GM21619 (cell line): ENCODE measurements around the gene RCOR1.
"Not testable (repeated sequence)": the region's sequence is repeated elsewhere in the genome, so short reads cannot be mapped to it uniquely, and the experiment has no call there.

ENCODE experiments used
- ATAC-seq: cut with Tn5 transposase; IDR thresholded peaks from one replicate; pipeline ENCODE4 v1.9.1; 2021; ENCODE audit not compliant: unreplicated experiment

RCOR1 gene

DNA sequence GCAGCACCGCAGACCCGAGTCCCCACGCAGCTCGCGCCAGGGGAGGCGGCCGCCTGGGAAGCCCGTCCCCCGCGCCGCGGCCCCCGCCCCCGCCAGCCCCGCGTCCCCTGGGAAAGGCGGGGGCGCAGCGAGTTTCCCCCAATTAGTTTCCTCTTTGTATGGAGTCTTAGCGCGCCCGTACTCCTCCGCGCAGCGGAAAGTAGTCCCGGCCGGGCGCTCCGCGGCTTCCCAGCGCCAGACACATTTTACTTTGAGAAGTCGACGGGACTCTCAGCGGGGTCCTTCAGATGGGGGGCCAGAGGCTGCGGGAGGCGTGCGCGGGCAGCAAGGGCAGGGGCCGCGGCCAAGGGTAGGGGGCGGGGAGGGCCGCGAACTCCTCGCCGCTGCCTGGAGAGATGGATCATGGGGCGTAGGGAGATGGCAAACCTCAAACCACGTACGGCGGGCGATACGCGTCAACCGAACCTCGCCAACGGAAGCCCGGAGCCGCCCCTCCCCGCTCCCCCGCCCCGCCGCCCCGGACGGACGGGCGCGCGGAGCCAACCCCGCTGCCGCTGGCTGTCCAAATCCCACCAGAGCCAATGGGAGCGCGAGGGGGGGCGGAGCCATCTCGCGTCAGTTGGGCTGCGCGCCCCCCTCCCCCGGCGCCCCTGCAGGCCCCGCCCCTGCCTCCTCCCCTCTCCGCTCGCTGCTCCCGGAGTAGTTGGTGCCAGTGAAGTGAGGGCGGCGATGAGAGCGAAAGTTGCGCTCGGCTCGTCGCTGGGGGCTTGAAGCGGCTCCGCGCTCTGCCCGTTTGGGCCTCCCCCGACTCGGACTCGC is at the start of gene RCOR1:
TSS of gene RCOR1 (plus strand) at position 706 of the 819 bp plus-strand sequence. CDS start 238 bp downstream, outside the sequence.
- ATAC-seq: peak; percentile 68

DNA sequence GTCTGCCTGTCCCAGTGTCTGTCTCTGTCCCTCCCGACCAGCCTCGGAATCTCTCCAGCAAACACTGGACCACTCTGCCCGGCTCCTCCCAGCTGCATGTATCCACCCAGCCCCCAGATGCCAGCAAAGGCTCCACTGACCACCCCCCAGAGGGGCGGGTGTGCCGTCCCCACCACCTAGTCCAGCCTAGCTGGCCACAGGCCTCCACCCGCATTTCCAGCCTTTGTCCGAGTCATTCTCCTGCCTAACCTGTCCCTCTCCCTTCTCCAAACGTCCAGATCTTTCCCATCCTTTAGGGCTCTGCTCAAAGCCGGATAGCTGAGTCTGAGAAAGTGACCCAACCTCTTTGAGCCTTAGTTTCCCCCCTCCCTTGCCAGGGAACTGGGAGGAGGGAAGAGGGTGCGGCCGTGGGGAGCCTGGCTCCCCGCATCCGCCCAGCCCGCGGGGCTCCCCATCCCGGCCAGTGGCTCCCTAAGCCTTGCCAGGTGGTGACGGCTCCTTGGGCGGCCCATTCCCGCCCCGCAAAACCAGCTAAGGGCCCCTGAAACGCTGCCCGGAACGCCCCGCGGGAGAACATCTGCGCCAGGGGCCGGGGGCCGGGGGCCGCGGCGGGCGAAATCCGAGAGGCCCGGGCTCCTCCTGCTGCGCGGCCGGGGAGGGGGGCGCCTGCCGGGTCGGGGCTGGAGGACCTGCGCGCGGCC is 48.3 kb upstream of the RCOR1 start:
- no peak for ATAC-seq

DNA sequence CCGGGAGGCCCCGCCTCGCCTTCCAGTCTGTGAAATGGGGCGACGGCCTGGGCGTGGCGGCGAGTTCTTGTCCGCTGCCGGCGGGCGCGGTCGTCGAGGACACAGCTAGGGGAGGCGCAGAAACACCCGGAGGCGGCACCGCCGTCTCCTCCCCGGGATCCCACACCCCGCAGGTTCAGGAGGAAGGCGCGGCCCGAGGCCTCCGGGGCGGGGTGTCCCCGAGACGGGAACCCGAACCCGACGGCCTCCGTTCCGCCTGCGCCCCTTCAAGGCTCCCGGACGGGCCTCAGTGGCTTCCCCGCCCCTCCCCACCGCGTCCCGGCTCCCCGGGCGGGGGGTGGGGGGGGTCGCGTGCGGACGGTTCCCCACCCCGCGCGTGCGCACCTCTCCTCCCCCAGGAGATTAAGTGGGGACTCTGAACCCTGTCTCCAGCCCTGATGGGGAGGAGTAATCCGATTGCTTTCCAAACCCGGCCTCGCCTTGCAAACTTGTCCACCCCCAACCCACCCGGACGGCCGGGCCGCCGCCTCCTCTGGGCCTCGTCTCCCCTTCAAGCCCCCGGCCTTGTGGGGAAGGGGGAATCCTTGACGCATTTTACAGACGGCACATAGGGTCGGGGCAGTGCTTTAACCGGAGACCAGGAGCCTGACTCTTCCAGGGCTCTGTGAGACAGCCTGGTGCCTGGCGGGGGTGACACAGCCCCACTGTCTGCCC is 47.5 kb upstream of the RCOR1 start:
- ATAC-seq: no peak

DNA sequence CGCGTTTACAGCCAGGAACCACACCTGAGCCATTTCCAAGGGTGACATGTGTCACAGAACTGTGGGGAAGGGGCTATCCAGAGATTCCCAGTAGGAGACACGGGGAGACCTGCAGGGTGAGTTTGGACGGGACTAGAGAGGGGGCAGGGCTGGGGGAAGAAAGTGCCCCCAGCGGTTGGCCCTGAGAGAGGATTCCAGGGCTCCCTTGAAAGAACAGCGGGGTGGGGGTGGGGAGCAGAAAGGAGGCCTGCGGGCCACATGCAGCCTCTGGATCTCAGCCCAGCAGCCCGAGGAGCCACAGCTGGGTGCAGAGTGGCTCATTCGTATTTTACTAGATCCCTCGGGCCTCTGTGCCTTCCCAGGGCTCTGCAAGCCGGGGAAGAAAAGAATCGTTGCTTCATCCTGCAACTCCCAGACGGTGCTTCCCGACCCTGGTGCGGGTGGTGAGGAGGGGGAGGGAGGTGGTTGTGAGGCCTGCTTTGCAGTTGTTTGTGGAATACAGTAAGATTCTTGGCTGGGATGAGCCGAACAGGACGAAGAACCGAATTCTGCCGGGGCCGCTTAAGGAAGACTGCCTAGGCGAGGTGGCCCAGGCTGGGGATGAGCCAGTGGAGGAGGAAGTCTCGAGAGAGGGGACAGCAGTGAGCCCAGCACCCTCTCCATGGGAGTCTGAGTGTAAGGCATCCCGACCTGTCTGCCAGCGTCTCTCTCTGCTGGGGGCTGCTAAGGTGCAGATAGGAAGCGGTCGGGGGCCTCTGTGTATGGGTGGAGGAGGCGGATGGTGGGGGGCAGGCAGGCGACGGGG is 46.8 kb upstream of the RCOR1 start:
- no peak for ATAC-seq

DNA sequence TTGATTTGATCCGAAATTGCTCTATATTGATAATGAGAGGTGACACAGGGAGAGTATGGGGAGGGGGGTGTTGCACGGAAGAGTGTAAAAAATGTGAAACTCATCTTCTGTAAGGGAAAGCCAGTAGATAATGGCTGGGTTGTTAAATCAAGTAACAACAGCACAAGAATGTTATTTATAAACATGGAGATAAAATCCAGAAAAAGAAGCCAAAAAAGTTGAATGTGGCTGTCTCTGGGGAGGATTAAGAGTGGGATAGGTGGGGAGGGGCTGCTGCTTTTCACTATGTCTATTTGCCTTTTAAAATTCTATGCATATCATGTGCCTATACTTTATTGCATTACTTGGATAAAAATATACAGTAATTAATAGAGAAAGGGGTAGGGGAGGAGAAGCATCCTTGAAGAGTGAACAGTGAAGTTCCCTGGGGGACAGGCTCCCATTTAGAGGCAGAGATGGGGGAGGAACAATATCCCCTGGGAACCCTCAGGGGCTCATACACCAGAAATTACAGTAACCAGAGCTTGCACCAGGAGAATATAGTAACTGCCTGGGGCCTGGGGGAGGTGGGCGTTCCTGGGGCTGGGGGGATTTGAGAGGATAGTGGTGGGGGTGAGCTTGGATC is 43.7 kb upstream of the RCOR1 start:
- ATAC-seq: no peak

DNA sequence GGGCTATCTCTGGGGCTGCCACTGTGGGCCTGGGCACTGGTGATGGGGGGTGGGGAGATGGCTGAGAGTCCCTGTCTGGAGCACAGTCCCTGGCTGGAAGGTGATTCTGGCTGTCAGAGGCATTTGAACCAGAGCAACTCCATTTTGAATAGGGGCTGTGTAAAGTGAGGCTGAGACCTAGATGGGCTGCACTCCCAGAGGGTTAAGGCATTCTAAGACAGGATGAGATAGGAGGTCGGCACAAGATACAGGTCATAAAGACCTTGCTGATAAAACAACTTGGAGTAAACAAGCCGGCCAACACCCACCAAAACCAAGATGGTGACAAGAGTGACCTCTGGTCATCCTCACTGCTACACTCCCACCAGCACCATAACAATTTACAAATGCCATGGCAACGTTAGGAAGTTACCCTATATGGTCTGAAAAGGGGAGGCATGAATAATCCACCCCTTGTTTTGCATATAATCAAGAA is 41.5 kb upstream of the RCOR1 start:
- ATAC-seq: not testable (repeated sequence)

DNA sequence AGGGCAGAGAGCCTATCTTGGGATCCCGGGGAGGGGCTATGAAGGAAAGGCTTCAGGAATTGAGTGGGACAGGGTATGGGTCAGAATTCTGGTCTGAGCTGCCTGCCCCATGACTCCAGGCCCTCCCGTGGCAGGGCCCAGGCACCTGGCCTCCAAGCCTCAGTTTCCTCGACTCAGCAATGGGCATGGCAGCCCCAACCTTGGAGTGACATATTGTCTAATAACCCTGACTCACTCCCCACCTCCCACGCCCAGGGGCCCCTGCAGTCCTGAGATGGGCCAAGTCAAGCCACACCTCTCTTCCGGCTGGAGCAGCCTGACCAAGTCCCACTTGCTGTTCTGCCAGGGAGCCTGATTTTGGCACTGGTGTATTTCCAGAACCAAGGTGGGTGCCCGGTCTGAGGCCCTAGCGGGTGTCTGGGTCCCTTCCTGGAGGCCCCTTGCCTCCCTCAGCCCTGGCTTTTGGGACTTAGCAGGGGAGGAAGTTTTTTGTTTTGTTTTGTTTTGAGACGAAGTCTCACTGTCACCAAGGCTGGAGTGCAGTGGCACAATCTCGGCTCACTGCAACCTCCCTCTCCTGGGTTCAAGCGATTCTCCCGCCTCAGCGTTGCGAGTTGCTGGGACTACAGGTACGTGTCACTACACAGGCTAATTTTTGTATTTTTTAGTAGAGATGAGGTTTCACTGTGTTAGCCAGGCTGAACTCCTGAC is 40.3 kb upstream of the RCOR1 start:
- no peak for ATAC-seq

DNA sequence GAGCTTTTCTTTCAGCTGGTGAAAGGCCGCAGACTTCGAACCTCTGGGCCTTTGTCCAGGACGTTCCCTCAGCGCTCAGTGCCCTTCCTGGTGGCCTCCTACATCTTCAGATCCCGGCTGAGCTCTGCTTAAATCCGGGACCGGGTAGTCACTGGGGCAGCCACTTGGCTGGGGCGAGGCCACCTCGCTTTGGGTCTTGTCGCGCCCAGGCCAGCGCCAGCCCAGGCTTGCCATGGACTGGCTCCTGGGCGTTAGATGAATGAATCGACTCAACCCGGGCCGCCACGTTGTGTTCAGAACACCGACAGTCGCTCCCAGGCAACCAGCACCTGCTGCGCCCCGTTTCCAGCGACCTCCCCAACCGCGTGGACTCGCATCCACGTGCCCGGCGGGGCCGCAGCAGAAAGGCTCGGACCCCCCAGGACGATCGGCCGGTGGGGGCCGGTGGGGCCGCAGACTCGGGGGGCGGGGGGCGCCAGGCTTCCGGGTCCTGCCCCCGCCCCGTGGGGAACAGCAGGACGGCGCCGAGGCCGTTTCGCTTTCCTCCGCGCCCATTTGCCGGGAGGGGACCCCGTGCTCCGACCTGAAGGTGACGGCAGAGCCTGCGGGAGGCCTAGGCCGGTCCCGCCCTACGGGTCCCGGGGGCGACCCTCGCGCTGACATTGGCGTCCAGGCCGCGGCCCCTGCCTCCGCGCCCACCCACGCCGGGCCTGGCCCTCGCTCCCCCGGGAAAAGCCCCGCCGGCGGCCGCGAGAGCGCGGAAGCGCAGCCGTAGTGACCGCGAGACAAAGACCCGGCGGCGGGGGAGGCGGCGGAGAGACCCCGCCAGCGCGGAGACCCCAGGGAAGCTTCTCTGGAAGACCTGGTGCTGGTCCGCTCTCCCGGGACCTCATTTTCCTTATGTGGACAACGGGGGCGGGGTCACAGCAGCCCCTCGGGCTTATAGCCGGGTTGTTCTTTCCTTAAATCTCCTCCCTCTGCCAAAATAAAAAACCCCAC is 37.3 kb upstream of the RCOR1 start:
- ATAC-seq: no peak

DNA sequence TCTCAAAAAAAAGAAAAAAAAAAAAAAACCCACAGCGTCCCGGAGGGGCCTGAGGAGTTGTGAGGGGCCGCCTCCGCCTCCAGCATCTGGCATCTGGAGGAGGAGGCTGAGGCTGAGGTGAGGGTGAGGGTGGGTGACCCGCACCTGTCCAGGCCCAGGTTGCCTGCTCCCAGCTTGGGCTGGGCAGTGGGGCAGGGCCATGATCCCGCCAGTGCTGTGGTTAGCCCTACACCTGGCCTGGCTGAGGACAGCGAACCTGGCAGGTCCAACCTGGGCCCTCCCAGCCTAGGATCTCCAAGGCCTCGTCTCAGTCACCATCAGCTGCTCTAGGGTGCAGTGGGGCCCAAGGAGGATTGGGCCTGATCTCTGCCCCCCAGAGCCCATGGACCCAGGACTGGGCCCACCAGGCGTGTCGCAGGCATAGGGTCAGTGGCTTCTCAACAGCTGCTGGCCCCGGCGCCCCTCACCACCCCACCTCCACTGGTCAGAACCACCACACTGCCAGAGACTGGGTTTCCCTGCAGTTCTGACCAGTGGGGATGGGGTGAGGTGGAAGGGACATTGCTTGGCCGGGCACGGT is 36.3 kb upstream of the RCOR1 start:
- no peak for ATAC-seq

DNA sequence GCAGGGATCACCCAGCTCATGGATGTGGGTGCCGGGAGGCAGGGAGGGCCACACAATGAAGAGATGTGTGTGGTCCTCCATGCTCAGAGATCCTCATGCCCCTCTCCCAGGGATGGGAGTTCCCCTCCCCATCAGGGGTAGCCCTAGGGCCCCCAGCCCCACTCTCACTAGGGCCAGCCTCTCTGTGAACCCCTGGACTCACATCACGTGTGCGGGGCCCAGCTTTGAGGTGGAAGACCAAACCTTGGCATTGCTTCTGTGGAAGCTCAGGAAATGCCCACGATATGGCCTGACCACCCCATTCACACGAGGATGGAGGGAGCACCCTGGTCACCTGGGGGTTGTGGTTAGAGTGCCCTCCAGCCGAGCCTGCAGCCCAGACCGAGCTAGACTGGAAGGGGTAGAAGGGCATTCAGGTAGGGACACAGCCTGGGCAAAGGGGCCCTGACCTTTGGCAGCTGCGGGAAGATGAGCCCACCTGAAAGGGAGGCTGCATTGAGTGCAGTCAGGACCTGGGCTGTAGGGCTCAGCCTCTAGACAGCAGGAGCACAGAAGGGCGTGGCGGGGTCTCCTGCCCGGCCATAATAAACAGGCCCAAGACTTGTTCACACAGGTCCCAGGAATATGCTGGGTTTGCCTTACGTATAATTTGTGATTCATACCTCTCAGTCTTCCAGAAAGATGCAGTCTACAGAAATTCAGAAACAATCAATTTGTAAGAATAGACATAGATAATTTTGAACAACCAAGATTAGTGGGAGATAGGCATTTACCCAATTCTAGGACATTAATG is 34.8 kb upstream of the RCOR1 start:
- no peak for ATAC-seq

DNA sequence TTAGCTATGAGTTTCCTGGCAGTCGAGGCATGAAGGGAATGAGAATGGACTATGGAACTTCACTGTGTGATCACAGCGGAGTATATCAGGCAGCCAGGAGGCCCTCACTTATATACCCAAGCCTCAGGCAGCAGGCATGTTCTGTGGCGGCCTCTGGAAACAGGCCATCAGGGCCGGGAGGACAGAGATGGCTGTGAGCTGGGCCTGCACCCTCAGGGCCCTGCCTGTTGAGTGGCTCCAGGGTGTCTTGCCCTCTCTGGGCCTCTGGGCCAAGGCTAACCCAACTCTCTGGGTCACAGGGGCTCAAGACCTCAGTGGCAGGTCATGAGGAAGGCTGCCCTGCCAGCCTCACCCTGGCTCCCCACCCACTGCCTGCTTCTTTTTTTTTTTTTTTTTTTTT is 33.9 kb upstream of the RCOR1 start:
- ATAC-seq: no peak

DNA sequence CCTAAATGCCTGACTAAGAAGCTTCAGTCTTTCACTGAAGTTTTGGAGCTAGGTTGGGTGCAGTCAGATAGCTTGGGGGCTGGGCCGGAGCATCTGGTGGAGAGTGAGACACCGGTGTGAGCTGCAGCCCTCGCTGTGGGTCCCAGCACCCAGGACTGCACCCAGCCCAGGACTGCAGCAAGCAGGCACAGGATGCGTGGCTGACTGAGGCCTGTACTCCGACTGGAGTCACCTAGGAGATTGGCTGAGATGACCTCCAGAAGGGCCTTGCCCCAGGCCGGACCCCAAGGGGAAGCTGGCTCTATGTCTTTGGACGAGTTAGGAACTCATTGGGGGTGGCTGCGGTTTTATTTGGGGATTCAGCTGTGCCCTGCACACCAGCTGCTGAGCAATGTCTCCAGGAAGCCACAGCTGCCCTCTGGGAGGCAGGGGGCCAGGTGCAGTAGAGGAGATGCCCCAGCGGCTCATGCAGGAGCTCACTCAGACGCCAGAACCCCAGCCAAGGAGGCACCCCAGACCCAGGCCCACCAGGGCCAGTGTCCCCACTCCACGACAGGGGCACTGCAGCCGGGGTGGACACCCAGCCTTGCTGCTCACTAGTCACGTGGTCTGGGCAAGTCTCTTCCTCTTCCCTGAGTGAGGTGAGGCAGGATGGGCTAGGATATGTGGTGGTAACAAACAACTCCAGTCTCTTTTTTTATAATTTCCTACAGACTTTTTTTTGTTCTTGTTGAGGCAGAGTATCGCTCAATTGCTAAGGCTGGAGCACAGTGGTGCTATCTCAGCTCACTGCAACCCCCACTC is 31.8 kb upstream of the RCOR1 start:
- no peak for ATAC-seq

DNA sequence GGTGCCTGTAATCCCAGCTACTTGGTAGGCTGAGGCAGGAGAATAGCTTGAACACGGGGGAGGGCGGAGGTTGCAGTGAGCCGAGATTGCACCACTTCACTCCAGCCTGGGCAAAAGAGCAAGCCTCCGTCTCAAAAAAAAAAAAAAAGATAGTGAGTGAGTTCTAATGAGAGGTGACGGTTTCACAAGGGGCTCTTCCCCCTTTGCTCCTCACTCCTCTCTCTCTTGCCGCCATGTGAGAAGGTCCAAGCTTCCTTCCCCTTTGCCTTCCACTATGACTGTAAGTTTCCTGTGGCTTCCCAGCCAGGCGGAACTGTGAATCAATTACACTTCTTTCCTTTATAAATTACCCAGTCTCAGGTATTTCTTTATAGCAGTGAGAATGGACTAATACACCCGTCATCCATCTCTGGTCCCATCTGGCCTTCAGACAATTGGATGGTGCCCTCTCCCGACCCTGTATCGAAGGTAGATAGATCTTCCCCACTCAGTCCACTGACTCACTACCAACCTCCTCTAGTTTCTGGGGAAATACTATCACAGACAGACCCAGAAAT is 27.0 kb upstream of the RCOR1 start:
- ATAC-seq: peak; percentile 77

DNA sequence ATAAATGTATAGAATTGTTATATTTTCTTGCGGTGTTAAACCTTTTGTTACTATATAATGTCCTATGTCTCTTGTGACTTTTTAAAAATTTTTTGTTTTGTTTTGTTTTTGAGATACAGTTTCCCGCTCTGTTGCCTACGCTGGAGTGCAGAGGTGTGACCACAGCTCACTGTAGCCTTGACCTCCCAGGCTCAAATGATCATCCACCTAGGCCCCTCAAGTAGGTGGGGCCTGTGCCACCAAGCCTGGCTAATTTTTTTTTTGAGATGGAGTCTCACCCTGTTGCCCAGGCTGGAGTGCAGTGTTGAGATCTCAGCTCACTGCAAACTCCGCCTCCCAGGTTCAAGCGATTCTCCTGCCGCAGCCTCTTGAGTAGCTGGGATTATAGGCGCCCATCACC is 26.5 kb upstream of the RCOR1 start:
- peak; percentile 24 for ATAC-seq

DNA sequence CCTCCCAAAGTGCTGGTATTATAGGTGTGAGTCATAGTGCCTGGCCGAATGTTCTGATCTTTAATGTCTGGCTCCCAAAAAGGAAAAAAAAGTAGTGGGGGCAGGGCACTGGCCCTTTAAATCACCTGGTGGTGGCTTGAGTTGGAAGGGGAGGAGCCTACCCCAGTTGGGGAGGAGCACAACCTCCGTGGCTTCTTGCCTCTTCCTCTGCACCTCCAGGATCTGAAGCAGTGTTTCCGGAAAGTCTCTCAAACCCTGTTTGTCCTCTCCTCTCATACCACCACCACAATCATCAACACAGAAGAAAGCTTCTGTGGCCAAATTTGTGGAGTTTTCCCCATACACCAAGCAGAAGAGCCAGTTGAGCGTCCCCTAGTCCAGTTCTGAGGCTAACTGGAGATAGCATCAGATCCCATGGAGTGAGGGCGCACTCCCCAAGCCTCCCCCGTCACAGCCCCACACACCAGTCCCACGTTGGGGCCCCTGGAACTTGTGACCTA is 24.3 kb upstream of the RCOR1 start:
- ATAC-seq: no peak
